ENCODE results near the gene DNAJC24.

DNA sequence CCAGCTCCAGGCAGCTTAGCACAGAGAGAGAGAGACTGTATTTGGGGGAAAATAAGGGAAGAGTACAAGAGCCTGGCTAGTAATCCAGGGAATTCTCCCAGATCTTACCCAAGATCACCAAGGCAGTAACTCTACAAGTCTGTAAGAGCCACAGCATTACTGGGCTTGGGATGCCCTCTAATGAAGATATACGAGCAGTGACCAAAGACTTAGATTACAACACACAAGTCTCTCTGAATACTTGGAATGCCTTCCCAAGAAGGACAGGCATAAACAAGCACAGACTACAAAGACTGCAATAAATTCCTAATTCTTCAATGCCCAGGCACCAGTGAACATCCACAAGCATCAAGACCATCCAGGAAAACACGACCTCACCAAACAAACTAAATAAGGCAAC, 17.7 kb downstream of the DNAJC24 start:
- TF ChIP-seq, protein P1, sequence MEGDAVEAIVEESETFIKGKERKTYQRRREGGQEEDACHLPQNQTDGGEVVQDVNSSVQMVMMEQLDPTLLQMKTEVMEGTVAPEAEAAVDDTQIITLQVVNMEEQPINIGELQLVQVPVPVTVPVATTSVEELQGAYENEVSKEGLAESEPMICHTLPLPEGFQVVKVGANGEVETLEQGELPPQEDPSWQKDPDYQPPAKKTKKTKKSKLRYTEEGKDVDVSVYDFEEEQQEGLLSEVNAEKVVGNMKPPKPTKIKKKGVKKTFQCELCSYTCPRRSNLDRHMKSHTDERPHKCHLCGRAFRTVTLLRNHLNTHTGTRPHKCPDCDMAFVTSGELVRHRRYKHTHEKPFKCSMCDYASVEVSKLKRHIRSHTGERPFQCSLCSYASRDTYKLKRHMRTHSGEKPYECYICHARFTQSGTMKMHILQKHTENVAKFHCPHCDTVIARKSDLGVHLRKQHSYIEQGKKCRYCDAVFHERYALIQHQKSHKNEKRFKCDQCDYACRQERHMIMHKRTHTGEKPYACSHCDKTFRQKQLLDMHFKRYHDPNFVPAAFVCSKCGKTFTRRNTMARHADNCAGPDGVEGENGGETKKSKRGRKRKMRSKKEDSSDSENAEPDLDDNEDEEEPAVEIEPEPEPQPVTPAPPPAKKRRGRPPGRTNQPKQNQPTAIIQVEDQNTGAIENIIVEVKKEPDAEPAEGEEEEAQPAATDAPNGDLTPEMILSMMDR (IDR thresholded peaks at IDR 0.05; ENCODE audit: borderline replicate concordance, extremely low read depth, low read length, poor library complexity, severe bottlenecking) = no peak
- no peak for TF ChIP-seq EZH2 (IDR thresholded peaks at IDR 0.05; ENCODE audit: borderline replicate concordance, low read depth, low read length, severe bottlenecking)
